Loucy (cell line): ENCODE measurements around the gene AGAP1.

Experiments
- H2AFZ ChIP-seq: fragments of 200-600 bp; sonication (generic); 2 replicates; pipeline ENCODE4 v1.6.0; 2016; ENCODE audit warnings: antibody characterized with exemption, mild to moderate bottlenecking, low read length, moderate library complexity
- H3F3A ChIP-seq: fragments of 200-600 bp; 2 replicates; pipeline ENCODE4 v1.6.0; 2016; ENCODE audit warnings: antibody characterized with exemption, low read depth, mild to moderate bottlenecking
- H3K27me3 ChIP-seq: fragments of 200-600 bp; sonication (generic); 2 replicates; pipeline ENCODE4 v1.6.1; 2014; ENCODE audit warnings: low read length, mild to moderate bottlenecking; ENCODE audit not compliant: insufficient read depth, poor library complexity, severe bottlenecking
- H3K36me3 ChIP-seq: fragments of 200-600 bp; sonication (generic); 2 replicates; pipeline ENCODE4 v1.6.1; 2016; ENCODE audit warnings: low read length; ENCODE audit not compliant: insufficient read depth
- H3K4me1 ChIP-seq: fragments of 200-600 bp; sonication (generic); 2 replicates; pipeline ENCODE4 v1.5.1; 2014; ENCODE audit warnings: low read length, mild to moderate bottlenecking; ENCODE audit not compliant: insufficient read depth, poor library complexity, severe bottlenecking
- H3K4me2 ChIP-seq: fragments of 200-600 bp; sonication (generic); 2 replicates; pipeline ENCODE4 v1.6.0; 2014; ENCODE audit warnings: antibody characterized with exemption, low read length, low read depth, mild to moderate bottlenecking; ENCODE audit not compliant: poor library complexity, severe bottlenecking
- H3K4me3 ChIP-seq: fragments of 200-600 bp; sonication (generic); 2 replicates; pipeline ENCODE4 v1.5.1; 2014; ENCODE audit warnings: low read length, mild to moderate bottlenecking, mixed read lengths; ENCODE audit not compliant: poor library complexity, severe bottlenecking
- H3K79me2 ChIP-seq: fragments of 200-600 bp; sonication (generic); 2 replicates; pipeline ENCODE4 v1.6.1; 2014; ENCODE audit warnings: low read length; ENCODE audit not compliant: insufficient read depth
- H3K9ac ChIP-seq: fragments of 200-600 bp; sonication (generic); 2 replicates; pipeline ENCODE4 v1.6.0; 2014; ENCODE audit warnings: mild to moderate bottlenecking, low read depth, low read length, moderate library complexity; ENCODE audit not compliant: poor library complexity, severe bottlenecking
- H3K9me2 ChIP-seq: fragments of 200-600 bp; sonication (generic); replicated peaks from 2 replicates; pipeline ENCODE4 v1.6.1; 2016; ENCODE audit warnings: low read depth, low read length, mixed read lengths
- H3K9me3 ChIP-seq: fragments of 200-600 bp; sonication (generic); 2 replicates; pipeline ENCODE4 v1.6.1; 2014; ENCODE audit warnings: mild to moderate bottlenecking, antibody characterized with exemption, low read length, low read depth; ENCODE audit not compliant: insufficient read depth
- H4K20me1 ChIP-seq: fragments of 200-600 bp; sonication (generic); 2 replicates; pipeline ENCODE4 v1.6.0; 2014; ENCODE audit warnings: antibody characterized with exemption, low read length, mild to moderate bottlenecking; ENCODE audit not compliant: insufficient read depth, poor library complexity, severe bottlenecking
- EZH2phosphoT487 ChIP-seq: fragments of 200-600 bp; IDR thresholded peaks from 2 replicates; pipeline ENCODE4 v1.6.1; 2018; ENCODE audit warnings: antibody characterized with exemption, mild to moderate bottlenecking, moderate library complexity, borderline replicate concordance
- TF ChIP-seq, protein P1 (sequence below): fragments of 200-600 bp; sonication (generic); conservative IDR thresholded peaks from 2 replicates; pipeline ENCODE4 v1.5.1; 2014; ENCODE audit warnings: mild to moderate bottlenecking, antibody characterized with exemption, low read length

AGAP1 gene

DNA sequence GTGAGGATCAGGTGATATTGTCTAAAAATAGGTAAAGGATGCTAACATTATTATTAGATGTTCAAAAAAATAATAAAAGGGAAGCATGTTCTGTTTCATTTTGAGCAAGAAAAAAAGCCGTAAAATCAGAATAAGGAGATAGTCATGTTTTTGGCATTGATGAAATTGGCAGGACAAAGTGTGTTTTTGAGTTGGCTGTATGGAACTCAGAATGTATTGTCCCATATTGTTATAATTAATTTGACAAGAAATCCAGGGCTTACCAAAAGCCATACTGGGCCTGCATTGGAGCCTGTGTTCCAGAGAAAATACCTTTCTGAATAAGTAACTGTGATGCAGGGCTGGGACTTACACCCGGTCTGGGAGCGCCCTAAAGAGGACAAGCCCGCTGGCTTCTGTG, 232.0 kb downstream of the AGAP1 start:
- peaks cover 12% of the 10 kb centered on the region; the same call in 1 of the 2 replicates for H3K36me3 ChIP-seq
- no peaks in the 10 kb centered on the region for H3K9me2 ChIP-seq
- H3F3A ChIP-seq: no peaks in the 10 kb centered on the region
- H3K27me3 ChIP-seq: no peaks in the 10 kb centered on the region
- no peak for TF ChIP-seq EZH2phosphoT487
- TF ChIP-seq, protein P1, sequence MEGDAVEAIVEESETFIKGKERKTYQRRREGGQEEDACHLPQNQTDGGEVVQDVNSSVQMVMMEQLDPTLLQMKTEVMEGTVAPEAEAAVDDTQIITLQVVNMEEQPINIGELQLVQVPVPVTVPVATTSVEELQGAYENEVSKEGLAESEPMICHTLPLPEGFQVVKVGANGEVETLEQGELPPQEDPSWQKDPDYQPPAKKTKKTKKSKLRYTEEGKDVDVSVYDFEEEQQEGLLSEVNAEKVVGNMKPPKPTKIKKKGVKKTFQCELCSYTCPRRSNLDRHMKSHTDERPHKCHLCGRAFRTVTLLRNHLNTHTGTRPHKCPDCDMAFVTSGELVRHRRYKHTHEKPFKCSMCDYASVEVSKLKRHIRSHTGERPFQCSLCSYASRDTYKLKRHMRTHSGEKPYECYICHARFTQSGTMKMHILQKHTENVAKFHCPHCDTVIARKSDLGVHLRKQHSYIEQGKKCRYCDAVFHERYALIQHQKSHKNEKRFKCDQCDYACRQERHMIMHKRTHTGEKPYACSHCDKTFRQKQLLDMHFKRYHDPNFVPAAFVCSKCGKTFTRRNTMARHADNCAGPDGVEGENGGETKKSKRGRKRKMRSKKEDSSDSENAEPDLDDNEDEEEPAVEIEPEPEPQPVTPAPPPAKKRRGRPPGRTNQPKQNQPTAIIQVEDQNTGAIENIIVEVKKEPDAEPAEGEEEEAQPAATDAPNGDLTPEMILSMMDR: no peak
- no peak overlapping the region for H3K4me3 ChIP-seq
- H3K4me1 ChIP-seq: peaks cover 9% of the 10 kb centered on the region
- H4K20me1 ChIP-seq: no peaks in the 10 kb centered on the region
- no peaks in the 10 kb centered on the region for H3K79me2 ChIP-seq
- no peak overlapping the region for H3K9ac ChIP-seq
- H3K9me3 ChIP-seq: no peaks in the 10 kb centered on the region
- no peak overlapping the region for H3K4me2 ChIP-seq
- no peak overlapping the region for H2AFZ ChIP-seq

DNA sequence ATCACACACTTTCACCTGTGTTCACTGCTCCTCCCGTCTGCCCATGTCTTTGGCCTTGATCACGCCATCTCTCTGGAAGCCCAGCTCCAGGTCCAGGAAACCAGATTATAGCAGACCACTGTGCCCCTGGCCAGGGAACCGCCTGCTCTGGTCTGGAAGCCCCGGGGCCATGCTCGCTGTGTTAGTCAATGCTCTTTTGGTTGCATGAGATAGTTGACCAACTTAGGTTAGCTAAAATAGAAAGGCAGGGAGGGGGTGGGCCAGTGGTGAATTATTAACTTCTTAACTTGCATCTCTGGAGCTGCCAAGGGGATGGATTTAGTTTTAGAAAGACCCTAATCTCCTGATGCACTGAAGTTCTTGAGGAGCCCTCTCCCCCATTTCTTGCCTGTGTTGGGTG, 232.7 kb downstream of the AGAP1 start:
- H3K9me3 ChIP-seq: no peaks in the 10 kb centered on the region
- H3K9ac ChIP-seq: no peak overlapping the region
- H3K4me2 ChIP-seq: no peak overlapping the region
- H3K79me2 ChIP-seq: no peaks in the 10 kb centered on the region
- TF ChIP-seq, protein P1: no peak
- TF ChIP-seq EZH2phosphoT487: no peak
- no peak overlapping the region for H2AFZ ChIP-seq
- H3K36me3 ChIP-seq: peaks cover 8% of the 10 kb centered on the region; the same call in 1 of the 2 replicates
- H3K27me3 ChIP-seq: no peaks in the 10 kb centered on the region
- no peaks in the 10 kb centered on the region for H3F3A ChIP-seq
- H3K4me3 ChIP-seq: no peak overlapping the region
- no peaks in the 10 kb centered on the region for H4K20me1 ChIP-seq
- peaks cover 5% of the 10 kb centered on the region for H3K4me1 ChIP-seq
- H3K9me2 ChIP-seq: no peaks in the 10 kb centered on the region

DNA sequence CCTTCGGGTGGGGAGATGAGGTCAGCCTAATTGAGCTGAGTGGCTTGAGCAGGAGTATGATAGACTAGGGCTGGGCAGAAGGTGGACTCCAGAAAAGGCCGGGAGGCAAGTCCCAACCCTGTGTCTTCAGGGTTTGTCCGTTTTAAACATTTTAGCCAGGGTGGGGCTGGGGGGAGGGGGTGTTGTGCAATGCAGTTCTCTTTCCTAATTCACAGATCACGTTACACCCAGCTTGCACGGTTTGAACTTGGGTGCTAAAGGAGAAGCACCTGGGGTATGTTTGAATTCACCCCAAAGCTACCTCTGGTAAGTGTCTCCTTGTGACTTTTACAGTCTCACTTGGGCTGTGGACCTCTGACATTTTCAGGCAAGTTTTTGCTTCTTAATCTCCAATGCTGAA, 233.3 kb downstream of the AGAP1 start:
- no peaks in the 10 kb centered on the region for H3K9me2 ChIP-seq
- no peaks in the 10 kb centered on the region for H3K27me3 ChIP-seq
- peaks cover 8% of the 10 kb centered on the region; the same call in 1 of the 2 replicates for H3K36me3 ChIP-seq
- TF ChIP-seq, protein P1: no peak
- TF ChIP-seq EZH2phosphoT487: no peak
- H3K9me3 ChIP-seq: no peaks in the 10 kb centered on the region
- H3K4me2 ChIP-seq: no peak overlapping the region
- H2AFZ ChIP-seq: no peak overlapping the region
- no peaks in the 10 kb centered on the region for H3K79me2 ChIP-seq
- no peak overlapping the region for H3K4me3 ChIP-seq
- H3F3A ChIP-seq: no peaks in the 10 kb centered on the region
- H3K9ac ChIP-seq: no peak overlapping the region
- no peaks in the 10 kb centered on the region for H3K4me1 ChIP-seq
- H4K20me1 ChIP-seq: no peaks in the 10 kb centered on the region
